DND-41 (cell line): ENCODE measurements around the gene SPC24.

Experiments used
- ATAC-seq: fragments of 200-7000 bp; cut with Tn5 transposase; 3 replicates; pipeline ENCODE4 v1.9.1; 2021; ENCODE audit warnings: low read depth; ENCODE audit not compliant: insufficient read depth
- DNase-seq: peaks from one replicate; pipeline ENCODE4 v3.0.0-alpha.2; 2020
- H2AFZ ChIP-seq: 2 replicates; pipeline ENCODE4 v1.6.0; 2012; ENCODE audit warnings: low read depth, low read length
- H3K27ac ChIP-seq: 2 replicates; pipeline ENCODE4 v1.5.1; 2012; ENCODE audit warnings: low read length, inconsistent platforms
- H3K27me3 ChIP-seq: fragments of 200-600 bp; sonication (generic); 2 replicates; pipeline ENCODE4 v1.6.0; 2012; ENCODE audit warnings: low read length, mild to moderate bottlenecking, inconsistent platforms; ENCODE audit not compliant: insufficient read depth, poor library complexity
- H3K36me3 ChIP-seq: 2 replicates; pipeline ENCODE4 v1.5.1; 2012; ENCODE audit warnings: low read length, inconsistent platforms; ENCODE audit not compliant: insufficient read depth
- H3K4me1 ChIP-seq: 2 replicates; pipeline ENCODE4 v1.5.1; 2012; ENCODE audit warnings: mild to moderate bottlenecking, low read length; ENCODE audit not compliant: insufficient read depth
- H3K4me2 ChIP-seq: 2 replicates; pipeline ENCODE4 v1.6.0; 2012; ENCODE audit warnings: mild to moderate bottlenecking, moderate library complexity, low read length, inconsistent platforms; ENCODE audit not compliant: insufficient read depth
- H3K4me3 ChIP-seq, 2 experiments: fragments of 200-600 bp in 1 of 2; shearing (Covaris generic) in 1 of 2; 2 replicates each; pipeline ENCODE4 v1.5.1; 2012 to 2016; ENCODE audit warnings: inconsistent platforms in 2 of 2, low read length in 2 of 2, mild to moderate bottlenecking in 2 of 2, low read depth in 1 of 2, moderate library complexity in 1 of 2
- H3K79me2 ChIP-seq: 2 replicates; pipeline ENCODE4 v1.6.0; 2012; ENCODE audit warnings: low read length, inconsistent platforms; ENCODE audit not compliant: insufficient read depth
- H3K9ac ChIP-seq: 2 replicates; pipeline ENCODE4 v1.6.0; 2012; ENCODE audit warnings: low read depth, mild to moderate bottlenecking, inconsistent platforms, low read length, moderate library complexity
- H3K9me3 ChIP-seq: 2 replicates; pipeline ENCODE4 v1.5.1; 2012; ENCODE audit warnings: low read length, moderate library complexity, mild to moderate bottlenecking, inconsistent platforms; ENCODE audit not compliant: insufficient read depth, severe bottlenecking
- H4K20me1 ChIP-seq: 2 replicates; pipeline ENCODE4 v1.6.0; 2012; ENCODE audit warnings: low read length; ENCODE audit not compliant: insufficient read depth
- EZH2 ChIP-seq: IDR thresholded peaks from 3 replicates; pipeline ENCODE4 v1.6.1; 2012; ENCODE audit warnings: borderline replicate concordance, low read depth, mild to moderate bottlenecking, moderate library complexity, low read length, inconsistent platforms; ENCODE audit not compliant: severe bottlenecking
- TF ChIP-seq, protein P1 (sequence below): IDR thresholded peaks from 2 replicates; pipeline ENCODE4 v1.5.1; 2012; ENCODE audit warnings: borderline replicate concordance, low read length, moderate library complexity, mild to moderate bottlenecking; ENCODE audit not compliant: poor library complexity, severe bottlenecking; ENCODE audit errors: extremely low read depth

The SPC24 gene

DNA sequence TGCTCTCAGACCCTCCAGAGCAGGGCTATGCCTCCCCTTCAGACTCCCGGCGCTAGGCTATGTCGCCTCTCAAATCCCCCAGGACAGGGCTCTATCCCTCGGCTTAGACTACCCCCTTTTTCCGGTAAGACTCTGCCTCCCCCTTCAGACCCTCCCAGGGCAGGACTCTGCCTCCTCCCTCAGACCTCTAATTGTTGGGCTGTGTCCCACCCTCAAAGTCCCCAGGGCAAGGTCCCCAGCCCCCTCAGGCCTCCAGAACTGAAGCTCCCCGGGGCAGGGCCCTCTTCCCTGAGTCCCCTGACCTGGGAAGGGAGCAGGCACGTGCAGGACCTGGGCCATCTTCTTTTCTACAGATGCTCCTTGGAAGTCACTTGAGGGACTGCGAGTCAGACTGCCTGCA, 38.6 kb upstream of the SPC24 start:
- no peak for DNase-seq
- no peak for ATAC-seq
- Histone ChIP-seq H3K9ac (no peak overlapping the region), H3K36me3 (no peaks in the 10 kb centered on the region), H3K4me1 (peaks cover 16% of the 10 kb centered on the region), H3K4me2 (no peak overlapping the region), H3K27ac (no peak overlapping the region), H4K20me1 (no peaks in the 10 kb centered on the region), H3K27me3 (no peaks in the 10 kb centered on the region), H2AFZ (no peak overlapping the region), H3K4me3 (no peak overlapping the region), H3K79me2 (no peaks in the 10 kb centered on the region), H3K9me3 (no peaks in the 10 kb centered on the region)
- TF ChIP-seq, protein P1, sequence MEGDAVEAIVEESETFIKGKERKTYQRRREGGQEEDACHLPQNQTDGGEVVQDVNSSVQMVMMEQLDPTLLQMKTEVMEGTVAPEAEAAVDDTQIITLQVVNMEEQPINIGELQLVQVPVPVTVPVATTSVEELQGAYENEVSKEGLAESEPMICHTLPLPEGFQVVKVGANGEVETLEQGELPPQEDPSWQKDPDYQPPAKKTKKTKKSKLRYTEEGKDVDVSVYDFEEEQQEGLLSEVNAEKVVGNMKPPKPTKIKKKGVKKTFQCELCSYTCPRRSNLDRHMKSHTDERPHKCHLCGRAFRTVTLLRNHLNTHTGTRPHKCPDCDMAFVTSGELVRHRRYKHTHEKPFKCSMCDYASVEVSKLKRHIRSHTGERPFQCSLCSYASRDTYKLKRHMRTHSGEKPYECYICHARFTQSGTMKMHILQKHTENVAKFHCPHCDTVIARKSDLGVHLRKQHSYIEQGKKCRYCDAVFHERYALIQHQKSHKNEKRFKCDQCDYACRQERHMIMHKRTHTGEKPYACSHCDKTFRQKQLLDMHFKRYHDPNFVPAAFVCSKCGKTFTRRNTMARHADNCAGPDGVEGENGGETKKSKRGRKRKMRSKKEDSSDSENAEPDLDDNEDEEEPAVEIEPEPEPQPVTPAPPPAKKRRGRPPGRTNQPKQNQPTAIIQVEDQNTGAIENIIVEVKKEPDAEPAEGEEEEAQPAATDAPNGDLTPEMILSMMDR, result no peak
- TF ChIP-seq EZH2, result no peak

DNA sequence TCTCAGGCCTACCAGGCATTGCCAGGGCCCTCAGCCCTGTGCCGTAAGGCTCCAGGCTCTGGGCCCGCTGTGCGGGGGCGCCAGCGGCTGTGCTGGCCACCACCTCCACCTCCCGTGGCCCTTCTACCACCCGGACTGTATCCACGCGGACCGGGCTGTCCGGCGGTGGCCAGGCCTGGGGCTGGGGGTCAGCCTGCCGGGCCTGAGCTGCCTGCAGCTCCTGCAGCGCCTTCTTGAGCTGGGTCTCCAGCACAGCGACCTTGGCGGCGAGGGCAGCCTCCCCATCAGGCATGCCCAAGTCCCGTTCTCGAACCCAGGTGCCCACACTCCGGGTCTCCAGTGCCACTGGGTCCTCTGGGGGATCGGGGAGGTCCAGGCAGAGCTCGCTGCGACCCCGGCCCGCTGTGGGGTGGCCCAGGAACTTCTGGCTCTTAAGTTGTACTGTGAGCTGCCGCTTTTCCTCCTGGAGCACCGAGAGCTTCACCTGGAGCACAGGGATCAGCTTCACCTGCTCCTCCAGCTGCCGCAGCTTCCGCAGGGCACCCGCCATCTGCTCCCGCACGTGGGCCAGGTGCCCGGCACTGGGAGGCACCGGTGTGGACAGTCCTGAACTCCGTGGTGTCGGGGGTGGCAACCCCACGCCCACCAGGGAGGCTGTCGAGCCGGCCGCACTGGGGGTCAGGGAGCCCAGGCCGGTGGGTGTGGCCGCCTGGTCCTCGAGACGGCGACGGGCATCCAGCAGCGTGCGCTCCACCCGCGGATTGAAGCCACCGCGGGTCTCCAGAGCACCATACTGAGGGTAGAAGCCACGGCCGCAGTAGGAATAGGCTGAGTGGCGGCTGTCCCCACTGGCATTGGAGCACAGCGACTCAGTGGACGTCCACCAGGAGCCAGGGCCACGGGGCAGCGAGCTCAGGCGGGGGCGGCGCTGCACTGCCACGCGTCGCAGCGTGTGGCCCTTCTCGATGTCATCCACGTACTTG, 37.7 kb upstream of the SPC24 start:
- H3K9ac ChIP-seq, result no peak overlapping the region

DNA sequence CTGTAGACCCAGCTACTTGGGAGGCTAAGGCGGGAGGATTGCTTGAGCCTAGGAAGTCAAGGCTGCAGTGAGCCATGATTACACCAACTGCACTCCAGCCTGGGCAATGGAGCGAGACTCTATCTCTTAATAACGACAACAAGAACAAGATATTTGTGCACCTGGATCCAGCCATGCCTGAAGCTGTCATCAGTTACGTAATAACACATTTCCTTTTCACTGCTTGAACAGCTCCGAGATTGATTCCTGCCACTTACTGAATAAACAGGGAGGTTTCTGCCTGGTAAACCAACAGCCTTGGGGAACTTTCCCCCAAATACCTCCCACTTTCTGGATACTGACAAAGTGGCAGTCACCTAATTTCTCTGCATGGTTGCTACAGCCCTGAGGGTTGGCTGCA, 36.4 kb upstream of the SPC24 start:
- TF ChIP-seq, protein P1, result no peak
- TF ChIP-seq EZH2, result no peak
- no peak for DNase-seq
- Histone ChIP-seq H3K9ac (no peak overlapping the region), H3K79me2 (no peaks in the 10 kb centered on the region), H3K4me2 (no peak overlapping the region), H2AFZ (no peak overlapping the region), H3K4me1 (peaks cover 7% of the 10 kb centered on the region), H3K4me3 (no peak overlapping the region), H3K27me3 (no peaks in the 10 kb centered on the region), H3K36me3 (no peaks in the 10 kb centered on the region), H4K20me1 (no peaks in the 10 kb centered on the region), H3K9me3 (no peaks in the 10 kb centered on the region), H3K27ac (no peak overlapping the region)
- ATAC-seq, result no peak

More for the DNA sequence above, 37.7 kb upstream of the SPC24 start:
- TF ChIP-seq, protein P1, result no peak
- no peak for TF ChIP-seq EZH2
- H3K79me2 ChIP-seq, result no peaks in the 10 kb centered on the region
- DNase-seq, result no peak
- H3K4me1 ChIP-seq, result peaks cover 16% of the 10 kb centered on the region
- no peak overlapping the region for H2AFZ ChIP-seq
- no peaks in the 10 kb centered on the region for H4K20me1 ChIP-seq
- H3K27me3 ChIP-seq, result no peaks in the 10 kb centered on the region
- no peak overlapping the region for H3K4me3 ChIP-seq
- no peaks in the 10 kb centered on the region for H3K36me3 ChIP-seq
- H3K27ac ChIP-seq, result no peak overlapping the region
- no peaks in the 10 kb centered on the region for H3K9me3 ChIP-seq
- ATAC-seq, result no peak
- no peak overlapping the region for H3K4me2 ChIP-seq
